ENCODE results near the gene CD52.
"Not testable (repeated sequence)": the region's sequence is repeated elsewhere in the genome, so short reads cannot be mapped to it uniquely, and the experiment has no call there.

CD52 gene

DNA sequence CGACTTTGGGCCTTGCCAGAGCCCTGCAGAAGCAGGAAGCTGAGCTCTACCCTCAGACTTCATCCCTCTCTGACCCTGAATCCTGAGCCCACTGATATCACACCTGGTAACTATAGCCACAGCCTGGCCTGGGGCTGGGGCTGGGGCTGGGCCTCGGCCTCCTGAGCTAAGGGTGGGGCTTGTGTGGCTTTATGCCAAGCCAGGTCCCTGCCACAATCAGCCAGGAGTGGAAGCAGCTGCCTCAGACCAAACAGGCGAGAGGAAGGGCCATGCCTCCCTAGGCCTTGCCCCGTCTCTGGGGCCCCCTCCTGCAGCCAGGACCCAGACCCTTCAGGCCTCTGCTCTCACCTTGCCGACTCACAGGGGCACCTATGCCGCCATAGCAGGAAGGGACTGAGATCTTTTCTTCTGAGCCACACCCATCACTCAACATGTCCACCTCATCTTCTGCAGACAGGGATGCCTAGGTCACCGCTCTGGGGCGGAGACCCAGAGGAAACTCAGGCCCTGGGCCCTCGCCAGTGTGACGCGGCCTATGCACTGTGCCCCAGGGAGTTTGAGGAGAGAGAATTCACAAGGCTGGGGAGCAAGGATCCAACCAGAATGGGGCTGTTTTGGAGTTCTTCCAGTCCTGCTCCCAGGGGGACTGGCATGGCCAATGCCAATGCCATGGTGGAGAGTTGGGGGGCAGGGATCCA, 17.0 kb upstream of the CD52 start:
- in situ Hi-C loops (cut with MboI; ENCODE audit: low sequenced_read_pairs, unreplicated experiment): no loop called here
- DNase-seq (ENCODE audit: low spot score): no peak

DNA sequence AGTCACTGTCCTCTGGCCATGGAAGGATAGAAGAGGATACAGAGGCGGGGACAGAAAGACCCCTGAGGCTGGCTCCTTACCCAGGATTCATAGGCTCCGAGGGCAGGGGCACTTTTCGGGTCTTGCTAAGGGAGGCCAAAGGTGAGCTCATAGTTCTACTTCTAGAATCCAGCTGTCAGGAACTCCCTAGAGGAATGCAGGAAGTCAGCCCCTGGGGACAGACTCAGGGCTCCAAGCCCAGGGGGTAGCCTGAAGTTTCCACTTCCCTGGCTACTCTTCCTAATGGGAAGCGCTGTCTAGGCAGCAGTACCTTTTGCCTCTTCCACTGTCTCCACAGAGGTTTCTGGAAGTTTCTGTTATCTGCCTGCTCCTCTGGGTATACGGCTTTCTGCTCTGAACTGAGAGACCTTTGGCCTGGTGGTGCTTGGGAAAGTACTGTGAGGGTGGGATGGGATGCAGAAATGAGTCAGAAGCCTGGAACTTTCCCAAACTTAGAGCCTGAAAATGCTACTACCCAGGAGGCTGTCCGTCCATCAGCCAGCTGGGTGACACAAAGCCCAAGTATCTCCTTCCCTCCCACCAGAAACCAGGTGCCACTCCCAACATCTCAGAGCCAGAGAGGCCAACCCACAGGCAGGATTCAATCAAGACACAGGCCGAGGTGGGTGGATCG, 14.9 kb upstream of the CD52 start:
- in situ Hi-C loops (cut with MboI; ENCODE audit: low sequenced_read_pairs, unreplicated experiment): no loop called here
- TF ChIP-seq, protein P1, sequence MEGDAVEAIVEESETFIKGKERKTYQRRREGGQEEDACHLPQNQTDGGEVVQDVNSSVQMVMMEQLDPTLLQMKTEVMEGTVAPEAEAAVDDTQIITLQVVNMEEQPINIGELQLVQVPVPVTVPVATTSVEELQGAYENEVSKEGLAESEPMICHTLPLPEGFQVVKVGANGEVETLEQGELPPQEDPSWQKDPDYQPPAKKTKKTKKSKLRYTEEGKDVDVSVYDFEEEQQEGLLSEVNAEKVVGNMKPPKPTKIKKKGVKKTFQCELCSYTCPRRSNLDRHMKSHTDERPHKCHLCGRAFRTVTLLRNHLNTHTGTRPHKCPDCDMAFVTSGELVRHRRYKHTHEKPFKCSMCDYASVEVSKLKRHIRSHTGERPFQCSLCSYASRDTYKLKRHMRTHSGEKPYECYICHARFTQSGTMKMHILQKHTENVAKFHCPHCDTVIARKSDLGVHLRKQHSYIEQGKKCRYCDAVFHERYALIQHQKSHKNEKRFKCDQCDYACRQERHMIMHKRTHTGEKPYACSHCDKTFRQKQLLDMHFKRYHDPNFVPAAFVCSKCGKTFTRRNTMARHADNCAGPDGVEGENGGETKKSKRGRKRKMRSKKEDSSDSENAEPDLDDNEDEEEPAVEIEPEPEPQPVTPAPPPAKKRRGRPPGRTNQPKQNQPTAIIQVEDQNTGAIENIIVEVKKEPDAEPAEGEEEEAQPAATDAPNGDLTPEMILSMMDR (IDR thresholded peaks at IDR 0.05; ENCODE audit: borderline replicate concordance, control extremely low read depth, extremely low read depth, insufficient read depth, missing control alignments): no peak
- DNase-seq (ENCODE audit: low spot score): no peak

More for the DNA sequence above, 17.0 kb upstream of the CD52 start:
- TF ChIP-seq, protein P1 (IDR thresholded peaks at IDR 0.05; ENCODE audit: borderline replicate concordance, control extremely low read depth, extremely low read depth, insufficient read depth, missing control alignments): no peak

DNA sequence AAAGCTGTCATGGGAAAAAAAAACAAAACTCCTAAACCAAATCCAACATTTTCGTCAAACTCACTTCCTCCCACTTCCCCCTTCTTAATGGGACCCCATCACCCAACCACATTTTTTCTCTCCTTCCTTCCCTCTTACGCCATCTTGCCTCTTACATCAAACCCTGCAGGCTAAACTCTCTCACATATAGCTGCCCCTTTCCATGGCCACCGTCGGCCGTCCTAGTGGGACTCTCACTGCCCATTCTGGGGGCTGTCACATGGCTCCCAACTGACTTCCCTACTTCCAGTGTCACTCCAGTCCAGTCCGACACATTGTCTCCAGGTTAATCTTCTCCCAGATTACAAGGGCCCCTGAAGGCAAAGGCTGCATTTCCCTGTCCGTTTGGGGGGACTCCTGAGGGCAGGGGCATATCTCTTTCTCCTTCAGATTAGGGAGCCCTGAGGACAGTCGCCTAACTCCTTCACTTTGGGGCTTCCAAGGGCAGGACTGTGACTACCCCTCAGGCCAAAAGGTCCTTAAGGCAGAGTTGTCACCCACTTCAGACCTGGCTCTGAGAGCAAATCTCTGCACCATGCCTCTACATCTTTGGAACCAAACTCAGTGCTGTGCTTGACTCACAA, 12.0 kb upstream of the CD52 start:
- TF ChIP-seq, protein P1 (IDR thresholded peaks at IDR 0.05; ENCODE audit: borderline replicate concordance, control extremely low read depth, extremely low read depth, insufficient read depth, missing control alignments): no peak
- no peak for DNase-seq (ENCODE audit: low spot score)
- in situ Hi-C loops (cut with MboI; ENCODE audit: low sequenced_read_pairs, unreplicated experiment): no loop called here

DNA sequence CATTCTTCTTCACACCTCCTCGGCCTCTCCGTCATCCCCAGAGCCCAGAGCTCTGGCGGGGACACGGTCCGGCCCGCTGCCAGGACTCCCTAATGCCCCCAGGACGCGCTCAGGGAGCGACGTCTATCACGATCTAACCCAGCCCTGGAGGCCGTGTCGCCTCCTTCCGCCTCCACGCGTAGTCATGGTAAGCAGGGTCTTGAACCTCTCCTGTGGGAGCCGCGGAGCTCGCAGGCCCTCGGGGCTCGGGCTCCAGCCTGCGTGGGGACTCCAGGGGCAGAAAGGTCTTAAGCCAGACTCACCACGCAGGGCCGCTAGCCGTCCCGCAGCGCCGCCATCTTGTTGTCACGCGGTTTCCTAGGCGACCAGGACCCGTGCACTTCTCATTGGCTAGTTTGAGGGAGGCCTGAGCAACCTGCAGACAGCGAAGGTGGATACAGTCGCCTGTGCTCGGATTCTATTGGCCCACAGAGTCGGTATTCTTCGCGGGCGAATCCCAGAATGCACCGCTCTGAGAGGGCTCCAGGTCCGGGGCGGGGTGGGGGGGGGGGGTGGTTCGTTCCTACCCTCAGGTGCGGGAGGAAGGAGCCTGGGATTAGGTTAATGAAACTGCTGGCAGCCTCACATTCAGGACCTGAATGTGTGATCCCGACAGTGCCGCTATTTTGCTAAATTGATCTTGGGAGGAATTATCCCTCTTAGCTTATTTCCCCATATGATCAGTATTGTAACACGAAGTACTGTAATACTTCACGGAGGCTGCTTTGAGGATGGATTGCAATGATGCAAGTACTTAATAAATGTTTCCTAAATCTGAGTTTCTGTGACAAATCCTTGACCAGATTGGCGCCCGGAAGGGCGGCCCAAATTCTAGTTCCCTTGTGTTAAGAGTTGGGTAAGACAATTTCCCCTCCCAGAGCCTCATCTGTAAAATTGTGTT, 11.2 kb upstream of the CD52 start, which contains the start of gene UBXN11:
UBXN11 (minus strand) TSS at position 347 of the 940 bp plus-strand sequence. CDS start 3,753 bp downstream, outside the sequence.
- in situ Hi-C loops (cut with MboI; ENCODE audit: low sequenced_read_pairs, unreplicated experiment): no loop called here
- TF ChIP-seq, protein P1 (IDR thresholded peaks at IDR 0.05; ENCODE audit: borderline replicate concordance, control extremely low read depth, extremely low read depth, insufficient read depth, missing control alignments): no peak
- peak; percentile 99 for DNase-seq (ENCODE audit: low spot score)

DNA sequence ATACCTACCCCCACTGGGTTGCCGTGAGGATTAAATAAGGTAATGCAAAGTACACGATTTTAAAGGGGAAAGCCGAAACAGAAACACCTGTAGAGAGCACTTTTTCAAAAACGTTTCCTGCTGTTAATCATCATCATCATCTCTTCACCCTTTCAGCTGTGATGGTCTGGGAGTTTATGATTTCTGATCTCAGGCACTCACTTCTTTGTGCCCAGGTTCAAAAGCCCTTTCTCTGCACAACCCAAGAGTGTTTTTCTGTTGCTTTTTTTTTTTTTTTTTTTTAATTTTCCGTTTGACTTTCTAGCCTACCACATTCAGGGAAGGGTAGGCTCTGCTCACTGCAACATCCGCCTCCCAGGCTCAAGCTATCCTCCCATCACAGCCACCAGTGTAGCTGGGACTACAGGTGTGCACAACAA, 10.4 kb upstream of the CD52 start:
- in situ Hi-C loops (cut with MboI; ENCODE audit: low sequenced_read_pairs, unreplicated experiment): no loop called here
- no peak for DNase-seq (ENCODE audit: low spot score)

DNA sequence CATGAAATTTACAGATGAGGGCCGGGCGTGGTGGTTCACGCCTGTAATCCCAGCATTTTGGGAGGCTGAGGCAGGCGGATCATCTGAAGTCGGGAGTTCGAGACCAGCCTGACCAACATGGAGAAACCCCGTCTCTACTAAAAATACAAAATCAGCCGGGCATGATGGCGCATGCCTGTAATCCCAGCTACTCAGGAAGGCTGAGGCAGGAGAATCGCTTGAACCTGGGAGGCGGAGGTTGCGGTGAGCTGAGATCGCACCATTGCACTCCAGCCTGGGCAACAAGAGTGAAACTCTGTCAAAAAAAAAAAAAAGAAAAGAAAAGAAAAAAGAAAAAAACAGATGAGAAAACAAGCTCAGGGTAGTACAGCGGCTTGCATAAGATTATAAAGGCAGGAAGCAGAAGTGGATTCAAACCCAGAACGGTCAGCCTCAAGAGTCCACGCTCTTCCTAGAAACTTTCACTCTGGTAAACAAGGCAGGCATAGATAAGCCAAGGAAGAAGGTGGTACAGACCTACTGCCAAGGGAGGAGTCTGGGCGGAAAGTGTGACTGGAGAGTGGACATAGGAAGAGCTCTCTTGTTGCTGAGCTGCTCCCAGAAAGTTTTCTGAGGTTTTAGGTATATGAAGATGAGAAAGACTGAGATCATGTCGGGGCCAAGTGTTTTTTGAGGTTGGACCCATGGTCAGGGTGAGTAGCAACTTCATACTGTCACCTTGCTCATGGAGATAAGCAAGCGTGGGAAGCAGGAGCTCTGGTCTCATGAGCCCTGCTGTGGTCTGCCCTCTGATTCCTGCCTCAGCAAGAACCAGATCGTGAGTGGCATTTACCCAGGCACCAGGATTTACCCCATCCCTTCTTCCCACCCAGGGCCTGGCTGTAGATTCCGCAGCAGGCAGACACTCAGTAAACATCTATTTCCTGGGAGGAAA, 9.5 kb upstream of the CD52 start:
- in situ Hi-C loops (cut with MboI; ENCODE audit: low sequenced_read_pairs, unreplicated experiment); DNase-seq (ENCODE audit: low spot score): not testable (repeated sequence)

More for the DNA sequence above, 10.4 kb upstream of the CD52 start:
- TF ChIP-seq, protein P1 (IDR thresholded peaks at IDR 0.05; ENCODE audit: borderline replicate concordance, control extremely low read depth, extremely low read depth, insufficient read depth, missing control alignments): no peak
